NCI-H69 (cell line): ENCODE data around the gene AADACL4.
"Not testable (repeated sequence)": the region's sequence is repeated elsewhere in the genome, so short reads cannot be mapped to it uniquely, and the experiment has no call there.

Experiments used
- DNase-seq: peaks from one replicate; lab custom pipeline; 2025; lab: John Stamatoyannopoulos, UW

AADACL4 gene

GRCh38 chr1:12658531-12659453, 14.9 kb downstream of the AADACL4 start:
- peak; percentile 80 for DNase-seq

DNA sequence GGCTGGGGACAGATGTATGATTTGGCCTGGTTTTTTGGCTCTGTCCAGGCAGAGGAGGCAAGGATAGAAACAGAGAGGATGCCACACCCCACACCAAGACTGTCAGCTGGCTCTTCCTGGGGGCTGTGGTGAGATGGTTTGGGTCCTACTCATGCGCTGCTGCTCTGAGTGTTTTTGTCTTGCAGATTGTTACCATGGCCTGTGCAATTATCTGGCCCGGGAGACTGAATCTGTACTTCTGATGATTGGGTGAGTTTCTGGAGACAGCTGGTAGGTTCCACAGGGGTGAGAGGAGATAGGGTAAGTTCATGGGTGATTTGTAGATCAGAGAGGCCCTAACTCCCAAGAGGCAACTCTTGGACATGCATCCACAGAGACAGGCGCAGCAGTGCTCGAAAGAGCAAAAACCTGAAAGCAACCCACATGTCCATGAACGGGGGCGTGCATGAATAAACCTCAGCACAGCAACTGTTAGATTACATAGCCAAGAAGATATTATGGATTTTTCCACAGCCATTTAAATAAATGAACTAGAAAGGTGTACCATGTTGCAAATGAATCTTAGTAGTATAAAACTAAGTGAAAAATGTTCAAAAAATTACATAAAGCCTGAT, 17.8 kb downstream of the AADACL4 start:
- DNase-seq, result no peak

- no peak for DNase-seq
These were observed 18.7 kb downstream of the AADACL4 start for GRCh38 chr1:12662556-12662955.

GRCh38 chr1:12665511-12665910, 21.6 kb downstream of the AADACL4 start:
- DNase-seq, result no peak

DNA sequence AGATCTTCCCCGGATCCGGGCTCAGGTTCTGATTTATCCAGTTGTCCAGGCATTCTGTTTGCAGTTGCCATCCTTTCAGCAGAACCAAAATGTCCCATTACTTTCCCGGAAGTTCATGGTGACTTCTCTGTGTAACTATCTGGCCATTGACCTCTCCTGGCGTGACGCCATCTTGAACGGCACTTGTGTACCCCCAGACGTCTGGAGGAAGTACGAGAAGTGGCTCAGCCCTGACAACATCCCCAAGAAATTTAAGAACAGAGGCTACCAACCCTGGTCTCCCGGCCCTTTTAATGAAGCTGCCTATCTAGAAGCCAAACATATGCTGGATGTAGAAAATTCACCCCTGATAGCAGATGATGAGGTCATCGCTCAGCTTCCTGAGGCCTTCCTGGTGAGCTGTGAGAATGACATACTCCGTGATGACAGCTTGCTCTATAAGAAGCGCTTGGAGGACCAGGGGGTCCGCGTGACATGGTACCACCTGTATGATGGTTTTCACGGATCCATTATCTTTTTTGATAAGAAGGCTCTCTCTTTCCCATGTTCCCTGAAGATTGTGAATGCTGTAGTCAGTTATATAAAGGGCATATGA, 22.4 kb downstream of the AADACL4 start:
- DNase-seq, result no peak

- no peak for DNase-seq
These were observed 25.7 kb downstream of the AADACL4 start for GRCh38 chr1:12669529-12670068.

DNA sequence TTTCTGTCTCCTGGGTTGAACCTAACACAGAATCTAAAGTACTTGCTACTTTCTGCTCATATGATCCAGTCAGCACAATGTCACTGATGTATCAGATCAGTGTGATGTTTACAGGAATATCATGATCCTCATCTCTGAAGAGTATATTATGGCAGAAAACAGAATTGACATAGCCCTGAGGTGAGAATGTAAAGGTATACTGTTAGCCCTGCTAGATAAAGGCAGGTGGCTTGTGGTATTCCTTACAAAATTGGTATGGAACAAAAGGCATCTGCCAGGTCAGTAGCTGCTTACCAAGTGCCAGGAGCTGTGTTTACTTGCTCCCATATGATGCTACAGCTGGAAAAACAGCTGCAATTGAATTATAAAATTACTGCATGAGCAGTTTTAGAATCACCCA, 30.5 kb downstream of the AADACL4 start:
- no peak for DNase-seq

DNA sequence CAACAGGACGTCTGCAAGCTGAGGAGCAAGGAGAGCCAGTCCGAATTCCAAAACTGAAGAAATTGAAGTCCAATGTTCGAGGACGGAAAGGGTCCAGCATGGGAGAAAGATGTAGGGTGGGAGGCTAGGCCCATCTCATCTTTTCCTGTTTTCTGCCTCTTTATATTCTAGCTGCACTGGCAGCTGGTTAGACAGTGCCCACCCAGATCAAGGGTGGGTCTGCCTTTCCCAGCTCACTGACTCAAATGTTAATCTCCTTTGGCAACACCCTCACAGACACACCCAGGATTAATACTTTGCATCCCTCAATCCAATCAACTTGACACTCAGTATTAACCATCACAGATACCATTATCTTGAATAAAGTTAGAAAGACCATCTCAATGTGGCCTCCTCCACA, 32.2 kb downstream of the AADACL4 start:
- not testable (repeated sequence) for DNase-seq

- no peak for DNase-seq
These were observed 33.7 kb downstream of the AADACL4 start for GRCh38 chr1:12677565-12677964.

GRCh38 chr1:12678350-12678749, 34.5 kb downstream of the AADACL4 start:
- no peak for DNase-seq

- no peak for DNase-seq
These were observed 34.9 kb downstream of the AADACL4 start for GRCh38 chr1:12678820-12679219.

- no peak for DNase-seq
These were observed 46.3 kb downstream of the AADACL4 start for GRCh38 chr1:12690156-12690555.

DNA sequence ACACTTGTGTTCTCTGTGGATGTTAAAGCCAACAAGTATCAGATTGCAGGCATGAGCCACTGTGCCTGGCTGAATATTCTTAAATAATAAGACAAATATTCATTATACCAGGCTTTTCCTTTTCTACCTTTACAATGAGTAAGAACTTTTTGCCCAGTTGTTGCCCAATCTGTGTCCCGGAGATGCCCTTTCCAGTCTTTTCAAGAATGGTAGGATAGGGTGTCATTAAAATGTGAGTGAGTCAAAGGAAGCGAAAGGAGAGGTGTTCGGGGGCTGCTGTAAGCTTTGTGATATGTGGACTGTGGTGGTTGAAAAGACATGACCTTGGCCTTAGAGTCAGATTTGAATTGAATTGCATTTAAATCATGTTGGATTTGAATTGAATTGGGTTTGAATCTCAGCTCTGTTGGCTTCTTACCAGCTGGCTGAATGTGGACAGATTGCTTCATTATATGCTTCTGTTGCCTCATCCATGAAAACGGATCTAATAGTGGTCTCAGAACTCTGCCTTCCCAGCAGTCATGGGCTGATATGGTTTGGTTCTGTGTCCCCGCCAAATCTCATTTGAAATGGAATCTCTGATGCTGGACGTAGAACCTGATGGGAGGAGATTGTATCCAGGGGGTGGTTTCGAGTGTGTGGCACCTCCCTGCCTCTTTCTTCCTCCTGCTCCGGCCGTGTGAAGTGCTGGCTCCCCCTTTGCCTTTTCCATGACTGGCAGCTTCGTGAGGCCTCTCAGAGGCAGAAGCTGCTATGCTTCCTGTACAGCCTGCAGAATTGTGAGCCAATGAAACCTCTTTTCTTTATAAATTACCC, 49.3 kb downstream of the AADACL4 start:
- DNase-seq, result no peak

DNA sequence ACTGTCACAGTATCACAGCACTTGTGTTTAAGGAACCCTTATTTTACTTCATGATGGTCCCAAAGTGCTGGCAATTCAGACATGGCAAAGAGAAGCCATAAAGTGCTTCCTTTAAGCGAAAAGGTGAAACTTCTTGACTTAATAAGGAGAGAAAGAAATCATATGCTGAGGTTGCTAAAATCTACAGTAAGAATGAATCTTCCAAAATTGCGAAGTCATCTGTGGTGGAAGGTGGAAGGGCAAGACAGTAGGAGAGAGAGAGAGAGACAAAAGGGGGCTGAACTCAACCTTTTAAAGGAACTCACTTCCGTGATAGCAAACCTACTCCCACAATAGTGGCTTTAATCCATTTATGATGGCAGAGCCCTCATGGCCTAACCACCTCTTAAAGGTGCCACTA, 52.8 kb downstream of the AADACL4 start:
- DNase-seq, result no peak

GRCh38 chr1:12697397-12697796, 53.5 kb downstream of the AADACL4 start:
- no peak for DNase-seq

DNA sequence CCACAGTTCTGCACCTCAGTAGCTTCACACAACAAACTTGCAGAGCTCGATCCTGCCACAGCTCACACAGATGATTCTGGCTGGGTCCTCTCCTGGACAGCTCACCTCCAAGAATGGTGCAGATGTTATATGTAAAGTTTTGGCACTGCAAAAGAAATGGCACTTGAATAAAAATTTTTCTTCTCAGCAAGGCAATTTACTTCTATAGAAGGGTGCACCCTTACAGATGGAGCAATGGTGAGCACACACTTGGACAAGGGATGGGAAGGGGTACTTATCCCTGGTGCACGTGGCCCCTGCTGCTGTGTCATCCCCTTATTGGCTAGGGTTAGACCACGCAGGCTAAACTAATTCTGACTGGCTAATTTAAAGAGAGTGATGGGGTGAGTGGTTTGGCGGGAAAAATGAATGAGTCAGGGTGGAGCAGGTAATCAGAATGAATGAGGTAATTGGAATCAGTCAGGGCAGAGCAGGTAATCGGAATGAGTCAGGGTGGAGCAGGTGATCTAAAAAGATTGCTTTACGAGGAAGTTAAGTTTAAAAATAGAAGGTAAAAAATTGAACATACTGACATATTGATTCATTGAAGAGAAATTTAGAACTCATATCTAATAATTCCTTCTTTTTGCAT, 60.1 kb downstream of the AADACL4 start:
- DNase-seq, result no peak

GRCh38 chr1:12706061-12706460, 62.2 kb downstream of the AADACL4 start:
- DNase-seq, result no peak

- DNase-seq, result no peak
These were observed 64.7 kb downstream of the AADACL4 start for GRCh38 chr1:12708396-12709090.

- DNase-seq, result no peak
These were observed 65.2 kb downstream of the AADACL4 start for GRCh38 chr1:12709091-12709491.

GRCh38 chr1:12709696-12710095, 65.8 kb downstream of the AADACL4 start:
- no peak for DNase-seq

GRCh38 chr1:12711536-12711935, 67.7 kb downstream of the AADACL4 start:
- DNase-seq, result no peak
